ENCODE results near the gene USP20.
"Not testable (repeated sequence)": the region's sequence is repeated elsewhere in the genome, so short reads cannot be mapped to it uniquely, and the experiment has no call there.

USP20 gene

DNA sequence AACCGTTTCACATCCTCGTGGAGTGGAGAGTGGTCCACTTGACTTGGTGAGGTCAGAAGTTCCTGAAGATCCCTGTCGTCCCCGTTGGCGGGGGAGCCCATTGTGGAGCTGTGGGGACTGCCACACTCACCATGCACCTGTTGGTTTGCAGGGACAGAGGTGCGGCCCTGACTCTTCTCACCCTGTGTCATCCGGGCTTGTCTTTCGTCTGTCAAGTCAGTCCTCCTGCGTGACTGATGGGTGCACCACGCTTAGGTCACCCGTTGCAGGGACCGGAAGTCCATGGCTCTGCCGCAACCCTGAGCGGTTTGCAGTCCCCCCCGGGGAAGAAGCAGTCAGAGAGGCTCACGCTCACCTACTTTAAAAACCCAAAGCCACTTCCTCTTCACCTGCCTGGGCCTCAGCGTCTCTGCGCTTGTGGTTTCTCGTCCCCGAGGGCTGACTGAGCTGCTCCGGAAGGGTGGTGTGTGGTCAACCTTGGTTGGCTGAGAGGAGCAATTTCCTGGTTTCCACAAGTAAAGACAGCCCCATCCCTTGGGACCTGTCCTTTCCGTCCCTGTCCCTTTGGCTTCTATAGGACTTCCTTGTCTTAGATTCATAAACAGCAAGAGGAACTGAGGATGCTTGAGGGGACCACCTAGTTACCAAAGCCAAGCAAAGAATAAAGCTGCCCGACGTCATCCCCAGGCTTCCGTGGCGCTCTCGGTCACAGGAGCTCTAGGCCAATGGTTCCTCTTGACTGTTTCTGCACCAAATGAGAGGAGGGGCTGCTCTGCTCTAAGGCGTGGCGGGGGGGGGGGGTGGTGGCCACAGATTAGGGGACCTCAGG lies 53.2 kb downstream of the USP20 start:
- FAIRE-seq, result no peak
- no peak for DNase-seq (ENCODE audit: low spot score)

DNA sequence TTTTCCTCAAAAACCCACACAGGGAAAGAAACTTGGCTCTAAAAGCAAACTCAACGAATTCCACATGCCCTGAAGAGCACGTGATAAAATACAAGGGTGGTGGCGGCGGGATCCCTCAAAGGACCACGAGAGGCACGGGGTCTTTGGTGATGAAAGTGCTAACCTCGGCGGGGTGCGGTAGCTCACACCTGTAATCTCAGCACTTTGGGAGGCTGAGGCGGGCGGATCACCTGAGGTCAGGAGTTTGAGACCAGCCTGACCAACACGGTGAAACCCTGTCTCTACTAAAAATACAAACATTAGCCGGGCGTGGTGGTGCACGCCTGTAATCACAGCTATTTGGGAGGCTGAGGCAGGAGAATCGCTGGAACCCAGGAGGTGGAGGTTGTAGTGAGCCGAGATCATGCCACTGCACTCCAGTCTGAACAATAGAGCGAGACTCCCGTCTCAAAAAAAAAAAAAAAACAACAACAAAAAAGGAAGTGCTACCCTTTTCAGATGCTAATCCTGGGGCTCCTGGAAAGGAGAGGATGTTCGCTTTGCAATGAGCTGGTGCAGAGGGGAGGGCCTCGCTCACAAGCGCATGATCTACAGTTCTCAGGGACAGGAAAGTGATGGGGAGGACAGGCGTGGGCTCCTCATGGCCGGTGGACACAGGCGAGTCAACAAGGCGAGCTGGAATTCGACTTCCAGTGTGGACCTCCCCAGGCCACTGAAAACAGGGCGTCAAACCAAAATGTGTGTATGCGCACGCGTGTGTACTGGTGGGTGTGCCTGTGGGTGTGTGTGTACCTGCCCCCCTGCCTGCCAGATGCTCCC lies 54.1 kb downstream of the USP20 start:
- FAIRE-seq, result no peak

DNA sequence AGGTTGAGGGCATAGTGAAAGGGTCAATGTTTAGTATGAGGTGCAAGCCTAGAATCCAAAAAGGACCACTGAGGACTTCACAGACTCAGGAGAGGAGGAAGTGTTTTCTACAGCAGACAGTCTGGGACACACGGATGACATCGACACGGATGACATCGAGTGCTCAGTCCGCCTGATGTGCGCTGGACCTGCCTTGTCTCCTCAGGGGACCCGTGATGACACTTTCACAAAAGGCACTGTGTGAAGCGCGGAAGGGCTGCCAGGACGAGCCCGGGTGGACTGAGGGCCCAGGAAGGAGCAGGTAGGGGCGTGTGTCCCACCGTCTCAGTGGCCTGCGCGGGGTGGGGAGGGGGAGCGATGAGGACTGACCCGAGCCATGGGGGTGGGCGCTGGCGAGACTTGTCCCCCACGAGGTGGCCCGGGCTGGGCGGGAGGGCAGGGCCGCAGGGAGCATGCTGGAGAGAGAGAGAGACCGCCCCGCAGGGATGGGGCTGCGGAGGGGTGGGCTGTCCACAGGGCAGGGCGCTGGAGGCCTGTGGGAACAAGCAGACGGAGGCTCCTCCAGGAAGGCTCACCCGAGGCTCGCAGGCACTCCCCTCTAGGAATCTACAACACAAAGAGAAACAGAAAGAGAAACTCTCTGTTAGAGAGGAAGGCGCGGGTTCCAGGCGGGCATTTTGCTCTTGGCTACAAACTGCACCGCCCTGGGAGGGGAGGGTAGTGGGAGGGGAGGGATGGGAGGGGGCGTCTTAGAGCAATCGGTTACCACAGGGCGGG lies 54.9 kb downstream of the USP20 start:
- no peak for FAIRE-seq
- no peak for DNase-seq (ENCODE audit: low spot score)

More for the DNA sequence above, 54.1 kb downstream of the USP20 start:
- DNase-seq (ENCODE audit: low spot score), result no peak

DNA sequence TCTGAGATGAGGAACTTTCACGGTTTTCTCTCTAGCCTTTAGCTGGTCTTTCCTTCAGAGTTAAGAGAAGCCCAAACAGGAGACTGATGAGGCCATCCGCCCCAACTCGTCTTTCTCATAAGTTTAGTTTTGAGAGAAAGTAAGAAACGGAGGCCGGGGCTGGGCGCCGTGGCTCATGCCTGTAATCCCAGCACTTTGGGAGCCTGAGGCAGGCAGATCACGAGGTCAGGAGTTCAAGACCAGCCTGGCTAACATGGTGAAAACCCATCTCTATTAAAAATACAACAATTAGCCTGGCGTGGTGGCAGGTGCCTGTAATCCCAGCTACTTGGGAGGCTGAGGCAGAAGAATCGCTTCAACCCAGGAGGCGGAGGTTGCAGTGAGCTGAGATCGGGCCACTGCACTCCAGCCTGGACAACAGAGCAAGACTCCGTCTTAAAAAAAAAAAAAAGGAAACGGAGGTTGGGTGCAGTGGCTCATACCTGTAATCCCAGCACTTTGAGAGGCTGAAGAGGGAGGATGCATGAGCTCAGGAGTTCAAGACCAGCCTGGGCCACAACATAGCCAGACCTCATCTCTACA lies 55.6 kb downstream of the USP20 start:
- DNase-seq (ENCODE audit: low spot score); FAIRE-seq: not testable (repeated sequence)

DNA sequence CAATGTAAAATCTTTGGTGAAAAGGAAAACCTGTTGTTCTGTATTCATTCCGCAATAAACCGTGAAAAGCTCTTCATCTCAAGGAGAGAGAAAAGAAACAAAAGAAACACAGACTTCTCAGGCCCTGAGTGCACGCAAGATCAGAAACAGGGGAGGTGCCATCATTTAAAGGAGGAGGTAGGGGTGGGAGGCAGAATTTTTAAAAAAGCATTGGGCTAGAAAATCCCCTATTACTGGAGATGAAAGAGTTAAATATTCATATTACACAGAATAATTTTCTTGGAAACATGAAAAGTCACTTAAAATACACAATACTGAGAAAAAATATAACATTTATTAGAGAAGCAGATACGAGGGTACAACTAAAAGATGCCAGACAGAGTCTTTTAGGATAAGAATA lies 56.3 kb downstream of the USP20 start:
- DNase-seq (ENCODE audit: low spot score), result no peak
- FAIRE-seq, result no peak

DNA sequence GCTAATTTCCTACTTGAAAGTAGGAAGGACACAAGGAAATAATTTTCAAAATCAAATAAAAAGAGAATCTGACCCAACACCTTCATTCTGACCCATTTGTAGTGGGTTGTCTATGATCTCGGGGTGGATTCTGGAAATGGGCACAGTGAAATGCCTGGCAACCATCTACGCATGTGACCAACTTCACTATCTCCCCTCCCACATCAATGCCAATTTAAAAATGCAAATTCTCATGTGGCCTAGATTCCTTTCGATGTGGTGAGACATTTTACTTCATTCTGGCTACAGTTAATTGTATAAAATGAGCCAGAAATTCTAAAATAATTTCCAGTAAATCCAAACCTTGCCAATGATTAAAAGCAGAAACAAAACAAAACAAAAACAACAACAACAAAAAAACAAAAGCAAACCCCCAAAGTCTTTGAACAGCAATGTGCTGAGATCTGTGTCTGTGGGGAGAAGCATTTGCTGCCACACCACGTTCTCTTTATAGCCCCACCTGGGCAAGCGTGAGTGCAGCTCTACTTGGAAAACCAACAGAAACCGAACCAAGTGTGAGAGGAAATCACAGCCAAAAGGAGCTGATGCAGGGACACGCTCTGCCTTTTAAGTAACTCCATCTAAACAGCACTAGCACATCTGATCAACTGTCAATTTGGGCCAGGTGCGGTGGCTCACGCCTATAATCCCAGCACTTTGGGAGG lies 59.0 kb downstream of the USP20 start:
- FAIRE-seq (no peak), DNase-seq (ENCODE audit: low spot score) (no peak)

DNA sequence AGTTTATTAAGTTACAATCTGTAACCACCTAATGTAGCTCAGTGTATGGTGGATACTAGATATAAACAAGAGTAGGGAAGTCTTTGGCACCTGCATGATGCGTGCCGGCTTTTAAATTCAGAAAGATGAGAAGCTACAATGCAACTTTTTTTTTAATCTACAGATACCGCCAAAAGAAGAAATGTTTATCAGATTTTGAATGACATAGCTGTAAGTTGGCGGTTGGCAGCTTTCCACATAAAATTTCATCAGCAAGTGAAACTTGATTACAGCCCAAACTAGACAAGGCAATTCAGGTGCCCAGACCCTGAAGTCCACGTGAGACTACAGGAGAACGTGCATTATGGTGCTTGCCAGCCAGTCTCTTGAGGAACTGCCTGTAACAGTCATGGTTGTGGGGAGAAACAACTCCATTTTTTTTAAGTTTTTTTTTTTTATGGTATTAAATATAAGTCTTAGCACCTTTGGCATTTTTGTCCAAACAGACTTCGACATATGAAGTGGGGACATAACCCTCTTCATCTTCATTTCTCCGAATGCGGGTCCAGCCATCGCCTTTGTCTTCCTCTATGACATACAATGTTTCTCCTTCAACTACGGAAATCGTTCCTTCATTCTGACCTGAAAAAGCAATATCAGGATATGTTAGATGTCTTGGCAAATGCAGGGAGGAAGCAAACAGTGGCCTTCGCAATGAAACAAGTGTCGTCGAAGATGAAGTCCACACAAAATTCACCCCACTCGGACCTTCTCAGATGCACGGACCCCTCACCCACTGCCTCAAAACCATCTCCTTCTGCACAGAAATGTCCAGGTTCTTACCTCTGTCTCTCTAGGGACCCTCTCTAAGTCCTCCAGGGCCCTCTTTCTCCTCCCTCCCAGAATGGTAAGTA lies 60.4 kb downstream of the USP20 start:
- no peak for FAIRE-seq
- DNase-seq (ENCODE audit: low spot score), result no peak

DNA sequence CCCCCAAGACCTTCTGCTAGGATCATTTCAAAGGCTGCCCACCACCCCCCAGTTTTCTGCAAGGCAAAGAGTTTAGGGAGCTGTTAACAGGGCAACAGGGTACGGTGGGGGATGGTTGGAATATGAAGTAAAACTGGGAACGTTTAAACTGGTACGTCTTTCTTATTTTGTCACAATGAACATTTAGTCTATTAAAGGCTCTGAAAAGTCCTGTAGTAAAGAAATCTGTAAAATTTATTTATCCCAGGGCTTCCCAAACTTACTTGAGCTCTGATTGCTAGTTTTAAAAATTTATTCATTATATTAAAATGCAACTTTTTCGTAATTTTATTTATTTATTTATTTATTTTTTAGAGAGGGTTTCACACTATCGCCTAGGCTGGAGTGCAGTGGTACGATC lies 62.0 kb downstream of the USP20 start:
- FAIRE-seq (no peak), DNase-seq (ENCODE audit: low spot score) (no peak)

DNA sequence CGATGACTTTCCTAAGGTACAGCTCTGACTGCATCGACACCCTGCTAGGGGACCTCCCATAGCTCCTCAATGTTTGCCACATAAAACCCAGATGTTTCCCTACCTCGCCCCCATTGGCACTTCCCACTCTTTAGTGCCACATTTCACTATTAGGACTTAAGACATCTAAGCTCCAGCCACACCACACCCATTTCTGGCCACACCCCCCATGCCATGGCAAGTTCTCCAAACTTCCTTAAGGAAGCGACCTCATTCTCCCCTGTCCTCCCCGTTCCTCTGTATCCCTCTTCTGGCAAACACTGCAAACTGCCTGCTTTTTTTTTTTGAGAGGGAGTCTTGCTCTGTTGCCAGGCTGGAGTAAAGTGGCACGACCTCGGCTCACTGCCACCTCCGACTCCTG lies 62.9 kb downstream of the USP20 start:
- DNase-seq (ENCODE audit: low spot score) (no peak), FAIRE-seq (no peak)

DNA sequence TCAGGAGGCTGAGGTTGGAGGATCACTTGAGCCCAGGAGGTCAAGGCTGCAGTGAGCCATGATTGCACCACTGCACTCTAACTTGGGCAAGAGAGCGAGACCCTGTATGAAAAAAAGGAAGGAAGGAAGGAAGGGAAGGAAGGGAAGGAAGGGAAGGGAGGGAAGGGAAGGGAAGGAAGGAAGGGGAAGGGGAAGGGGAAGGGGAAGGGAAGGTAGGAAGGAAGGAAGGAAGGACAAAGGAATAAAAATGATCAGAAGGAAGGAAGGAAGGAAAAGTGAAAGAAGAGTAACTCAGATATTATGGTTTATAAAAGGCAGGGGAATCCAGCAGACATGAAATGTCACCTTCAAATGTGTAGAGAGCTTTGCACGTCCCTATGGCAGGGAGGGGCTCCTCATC lies 64.4 kb downstream of the USP20 start:
- DNase-seq (ENCODE audit: low spot score) (no peak), FAIRE-seq (no peak)

DNA sequence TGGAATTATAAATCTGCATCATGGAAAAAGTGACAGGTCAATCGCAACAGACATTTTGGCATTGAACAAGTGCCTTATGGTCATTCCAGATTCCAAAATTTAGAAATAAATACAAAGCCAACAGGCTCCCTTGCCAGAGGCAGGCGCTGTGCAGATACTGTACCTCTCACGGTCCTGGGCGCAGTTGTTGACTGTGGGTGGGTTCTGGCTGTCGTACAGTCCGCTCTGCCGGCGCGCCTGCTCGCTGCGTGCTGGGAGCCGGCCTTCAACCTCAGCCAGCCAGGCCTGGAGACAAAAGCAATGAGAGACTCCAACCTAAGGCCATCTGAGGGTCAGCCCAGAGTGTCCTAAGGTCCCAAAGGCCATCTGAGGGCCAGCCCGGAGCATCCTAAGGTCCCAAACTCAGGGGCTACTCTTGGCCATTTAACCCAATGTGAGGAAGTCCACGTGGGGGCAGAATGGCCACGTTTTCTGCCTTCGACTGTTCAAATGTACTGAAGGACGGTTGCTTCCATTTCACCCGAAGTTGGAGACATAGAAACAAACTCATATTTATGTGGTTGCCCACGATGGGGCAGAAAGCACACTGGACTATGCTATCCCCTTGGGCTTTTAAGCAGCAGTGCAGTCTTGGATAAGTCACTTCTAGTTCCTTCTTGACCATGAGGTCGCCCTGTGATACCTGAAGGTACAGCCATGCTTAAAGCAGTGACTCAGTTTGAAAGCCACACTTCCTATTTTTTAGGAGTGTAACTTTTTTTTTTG lies 65.2 kb downstream of the USP20 start:
- DNase-seq (ENCODE audit: low spot score) (no peak), FAIRE-seq (no peak)

DNA sequence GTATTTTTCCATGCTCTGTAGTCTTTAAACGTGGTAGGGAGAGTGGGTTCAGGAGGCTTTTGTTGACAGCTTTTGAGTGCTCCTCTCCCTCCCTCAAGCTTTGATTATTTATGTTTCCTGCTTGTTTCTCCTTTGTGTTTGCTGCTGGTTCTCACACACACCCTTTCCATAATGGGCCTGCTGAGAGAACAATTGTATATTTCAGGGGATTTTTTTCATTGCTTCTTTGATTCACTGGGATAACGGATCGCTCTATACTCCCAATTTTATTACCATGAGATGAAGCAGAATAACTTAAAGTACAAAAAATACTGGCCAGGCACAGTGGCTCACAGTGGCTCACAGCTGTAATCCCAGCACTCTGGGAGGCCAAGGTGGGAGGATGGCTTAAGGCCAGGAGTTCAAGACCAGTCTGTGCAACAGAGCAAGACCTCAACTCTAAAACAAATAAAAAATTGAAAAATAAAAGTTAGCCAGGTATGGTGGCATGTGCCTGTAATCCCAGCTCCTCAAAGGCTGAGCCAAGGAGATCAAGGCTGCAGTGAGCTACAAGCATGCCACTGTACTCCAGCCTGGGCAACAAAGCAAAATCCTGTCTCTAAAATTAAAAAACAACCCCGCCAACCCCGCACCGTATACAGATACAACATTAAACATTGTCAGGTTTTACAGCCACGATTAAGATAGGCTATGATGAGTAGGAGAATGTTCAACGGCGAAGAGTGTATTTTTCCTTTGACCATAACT lies 66.9 kb downstream of the USP20 start:
- FAIRE-seq, result no peak
- DNase-seq (ENCODE audit: low spot score), result no peak

DNA sequence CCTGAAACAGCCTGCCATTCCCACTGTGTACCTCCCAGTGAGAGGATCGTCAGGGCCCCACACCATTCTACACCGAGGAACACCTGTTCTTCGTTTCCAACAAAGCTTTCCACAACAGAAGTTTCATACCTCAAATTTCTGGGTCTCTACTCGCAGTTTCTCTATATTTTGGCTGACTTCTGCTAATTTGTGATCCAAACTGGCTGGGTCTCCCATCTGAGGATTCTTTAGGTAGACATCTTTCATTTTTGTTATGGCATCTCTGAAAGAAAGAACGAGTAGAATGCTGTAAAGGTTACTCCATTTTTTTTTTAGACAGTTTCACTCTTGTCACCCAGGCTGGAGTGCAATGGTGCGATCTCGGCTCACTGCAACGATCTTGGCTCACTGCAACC lies 67.5 kb downstream of the USP20 start:
- FAIRE-seq, result no peak
- DNase-seq (ENCODE audit: low spot score), result no peak

DNA sequence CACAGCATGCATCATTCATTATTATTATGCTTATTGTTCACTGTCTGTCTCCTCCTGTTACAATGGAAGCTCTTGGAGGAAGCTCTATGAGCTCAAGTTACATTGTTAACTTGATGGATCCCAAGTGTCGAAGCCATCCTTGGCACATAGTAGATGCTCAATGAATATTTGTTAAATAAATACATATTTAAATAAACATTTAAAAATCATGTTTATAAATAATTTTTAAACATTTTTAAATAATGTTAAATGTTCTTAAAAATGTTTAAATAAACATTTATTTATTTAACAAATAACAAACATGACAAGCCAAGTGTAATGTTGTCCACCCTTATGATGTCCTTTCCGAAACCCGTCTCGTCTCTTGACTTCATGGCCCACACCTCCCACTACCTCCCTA lies 69.5 kb downstream of the USP20 start:
- no peak for DNase-seq (ENCODE audit: low spot score)
- no peak for FAIRE-seq

DNA sequence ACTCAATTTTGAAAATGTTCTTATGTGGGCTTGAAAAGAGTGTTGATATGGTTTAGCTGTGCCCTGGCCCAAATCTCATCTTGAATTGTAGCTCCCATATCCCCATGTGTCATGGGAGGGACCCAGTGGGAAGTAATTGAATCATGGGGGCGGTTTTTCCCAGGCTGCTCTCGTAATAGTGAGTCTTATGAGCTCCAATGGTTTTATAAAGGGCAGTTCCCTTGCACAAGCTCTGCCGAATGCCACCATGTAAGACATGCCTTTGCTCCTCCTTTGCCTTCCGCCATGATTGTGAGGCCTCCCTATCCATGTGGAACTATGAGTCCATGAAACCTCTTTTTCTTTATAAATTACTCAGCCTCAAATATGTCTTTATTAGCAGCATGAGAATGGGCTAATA lies 71.0 kb downstream of the USP20 start:
- FAIRE-seq, result no peak
- DNase-seq (ENCODE audit: low spot score), result no peak

DNA sequence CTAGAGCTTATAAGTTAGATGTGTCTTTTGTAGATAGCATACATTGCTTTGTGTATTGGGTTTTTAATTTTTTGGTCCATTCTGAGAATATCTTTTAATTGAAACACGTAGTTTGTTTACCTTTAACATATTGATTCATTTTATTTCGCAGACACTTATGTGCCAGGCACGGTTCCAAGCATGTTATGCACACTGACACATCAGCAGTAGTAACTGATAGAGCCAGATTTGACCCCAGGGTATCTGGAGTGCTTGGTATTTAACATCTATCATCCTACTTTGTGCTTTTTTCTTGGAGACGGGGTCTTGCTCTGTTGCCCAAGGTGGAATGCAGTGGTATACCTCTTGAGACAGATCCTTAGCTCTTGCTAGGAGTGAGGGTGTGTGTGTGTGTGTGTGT lies 71.9 kb downstream of the USP20 start:
- FAIRE-seq (no peak), DNase-seq (ENCODE audit: low spot score) (no peak)

DNA sequence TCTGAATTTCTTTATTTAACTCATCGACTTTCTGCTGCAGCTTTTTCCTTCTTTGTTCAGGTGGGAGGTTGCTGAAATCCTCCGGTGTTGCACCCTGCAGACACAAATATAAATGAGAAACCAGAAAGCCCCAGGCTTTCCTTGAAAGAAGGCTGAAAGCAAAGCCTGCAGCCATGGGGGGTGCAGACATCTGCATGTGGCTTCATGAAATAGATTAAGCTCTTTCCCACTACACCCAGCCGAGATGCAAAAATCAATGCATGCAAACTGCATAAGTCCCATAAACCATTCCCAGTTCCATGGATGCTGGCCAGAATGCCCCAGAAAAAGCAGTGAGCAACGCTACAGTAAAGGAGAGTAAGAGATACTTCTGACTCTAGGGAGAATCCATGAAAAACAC lies 73.6 kb downstream of the USP20 start:
- FAIRE-seq, result no peak
- no peak for DNase-seq (ENCODE audit: low spot score)

DNA sequence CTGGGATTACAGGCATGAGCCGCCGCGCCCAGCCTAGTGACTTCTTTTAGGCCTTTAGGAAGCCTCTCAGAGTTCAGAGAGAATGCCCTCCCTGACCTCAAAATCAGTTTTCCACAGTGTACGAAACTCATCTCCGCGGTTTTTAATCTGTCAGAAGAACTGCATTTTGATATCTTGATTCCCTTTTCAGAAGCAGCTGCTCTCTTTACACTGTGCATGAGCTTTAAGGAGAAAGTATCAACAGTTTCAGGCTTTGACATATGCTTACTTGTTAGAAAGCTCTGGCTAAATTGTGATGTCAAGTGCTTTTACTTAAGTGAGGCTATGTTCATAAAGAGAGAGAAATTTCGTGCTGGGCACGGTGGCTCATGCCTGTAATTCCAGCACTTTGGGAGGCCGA lies 74.6 kb downstream of the USP20 start:
- FAIRE-seq (no peak), DNase-seq (ENCODE audit: low spot score) (no peak)

Measured in urothelium cell line (cell line).